Body of pancreas (tissue), 4 donors: ENCODE data around the gene E2F1. TPM values are rescaled to one million over a fixed set of nuclear protein-coding genes. Genes with fewer than 3 reads are reported as not detected.

ENCODE experiments used
- ATAC-seq: fragments of 150-250 bp; one replicate; pipeline ENCODE4 v1.9.1; 2016
- DNase-seq, 4 donors: peaks; one replicate each; pipeline ENCODE4 v3.0.0-alpha.2; 2019
- H3K27ac ChIP-seq, 4 donors: fragments of 200-600 bp; sonication (generic); 1 replicate in 3 of 4; 2 replicates in 1 of 4; pipeline versions ENCODE4 v1.5.1 to v1.6.1; 2016 to 2019; ENCODE audit warnings: mild to moderate bottlenecking in 1 of 4, mixed read lengths in 1 of 4, moderate library complexity in 1 of 4
- H3K27me3 ChIP-seq, 2 donors: fragments of 200-600 bp; sonication (generic); one replicate each; pipeline ENCODE4 v1.6.0; 2016; ENCODE audit warnings: mild to moderate bottlenecking in 1 of 2
- H3K36me3 ChIP-seq, 2 donors: fragments of 200-600 bp; sonication (generic); replicated peaks in 1 of 2; 2 replicates each; pipeline ENCODE4 v1.5.1; 2016; ENCODE audit warnings: low read depth in 2 of 2; ENCODE audit not compliant: insufficient read depth in 1 of 2
- H3K4me1 ChIP-seq: fragments of 200-600 bp; sonication (generic); one replicate; pipeline ENCODE4 v1.6.0; 2016
- H3K4me3 ChIP-seq, 2 donors: fragments of 200-600 bp; sonication (generic); 1 replicate in 1 of 2; 2 replicates in 1 of 2; pipeline ENCODE4 v1.5.1; 2016 to 2019
- H3K9me3 ChIP-seq, 3 donors: fragments of 200-600 bp; sonication (generic); 1 replicate in 2 of 3; 2 replicates in 1 of 3; pipeline ENCODE4 v1.5.1; 2016
- POLR2A ChIP-seq, 3 donors: fragments of 450-650 bp; IDR thresholded peaks; one replicate each; pipeline ENCODE4 v1.6.1; 2016; ENCODE audit warnings: antibody characterized with exemption in 3 of 3, mild to moderate bottlenecking in 2 of 3
- WGBS, 2 donors: methylation state at CpG; one replicate each; pipeline ENCODE4 v1.1.5; 2017; 5-methylcytosine and 5-hydroxymethylcytosine counted together
- intact Hi-C: fragments of 100-400 bp; cut with DNase I; formaldehyde crosslinking; loops from one replicate; pipeline ENCODE4 v1.15.1; 2023
- total RNA-seq, 2 donors: library from RNA; depleted of rRNA; stranded (reverse); fragments of >200 nt; gene quantifications; one replicate each; pipeline ENCODE4 v1.1.0, GENCODE V29; 2016
- TF ChIP-seq, protein P1 (sequence below), 7 experiments: fragments of 450-650 bp in 4 of 7; fragments of 200-600 bp in 3 of 7; sonication (generic) in 3 of 7; IDR thresholded peaks; one replicate each; pipeline ENCODE4 v1.5.1; 2016 to 2019; ENCODE audit warnings: antibody characterized with exemption in 7 of 7

Gene E2F1
- total RNA-seq, 2 donors from 2014 or later, result 0.66 TPM; not detected in 1

DNA sequence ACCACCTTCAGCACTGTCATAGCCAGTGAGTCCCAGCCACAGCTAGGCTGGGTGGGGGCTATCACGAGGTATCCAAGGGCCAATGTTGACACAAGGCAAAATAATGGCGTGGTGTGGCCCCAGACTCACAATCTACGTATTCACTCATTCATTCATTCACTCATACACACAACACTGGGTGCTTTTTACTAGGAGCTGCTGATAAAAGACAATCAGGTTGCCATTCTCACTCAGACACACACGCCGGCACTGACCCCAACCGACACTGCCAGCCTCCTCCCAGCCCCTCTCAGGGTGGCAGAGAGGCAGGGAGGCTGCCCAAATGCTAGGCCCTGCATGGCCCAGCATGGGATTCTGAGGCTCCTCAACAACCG is 25.5 kb downstream of the E2F1 start:
- Histone ChIP-seq H3K27me3 (no peaks in the 10 kb centered on the region), H3K9me3 (no peaks in the 10 kb centered on the region), H3K4me1 (peaks cover 20% of the 10 kb centered on the region), H3K27ac (no peak overlapping the region), H3K4me3 (no peak overlapping the region), H3K36me3 (no peaks in the 10 kb centered on the region)
- no peak for DNase-seq
- WGBS, 2 donors, result 81 to 84% methylated on average over 7 of the region's 7 CpGs
- no peak for ATAC-seq
- intact Hi-C loops, result no loop called here
- TF ChIP-seq POLR2A (IDR thresholded peaks at IDR 0.05), result no peak
- TF ChIP-seq, protein P1, sequence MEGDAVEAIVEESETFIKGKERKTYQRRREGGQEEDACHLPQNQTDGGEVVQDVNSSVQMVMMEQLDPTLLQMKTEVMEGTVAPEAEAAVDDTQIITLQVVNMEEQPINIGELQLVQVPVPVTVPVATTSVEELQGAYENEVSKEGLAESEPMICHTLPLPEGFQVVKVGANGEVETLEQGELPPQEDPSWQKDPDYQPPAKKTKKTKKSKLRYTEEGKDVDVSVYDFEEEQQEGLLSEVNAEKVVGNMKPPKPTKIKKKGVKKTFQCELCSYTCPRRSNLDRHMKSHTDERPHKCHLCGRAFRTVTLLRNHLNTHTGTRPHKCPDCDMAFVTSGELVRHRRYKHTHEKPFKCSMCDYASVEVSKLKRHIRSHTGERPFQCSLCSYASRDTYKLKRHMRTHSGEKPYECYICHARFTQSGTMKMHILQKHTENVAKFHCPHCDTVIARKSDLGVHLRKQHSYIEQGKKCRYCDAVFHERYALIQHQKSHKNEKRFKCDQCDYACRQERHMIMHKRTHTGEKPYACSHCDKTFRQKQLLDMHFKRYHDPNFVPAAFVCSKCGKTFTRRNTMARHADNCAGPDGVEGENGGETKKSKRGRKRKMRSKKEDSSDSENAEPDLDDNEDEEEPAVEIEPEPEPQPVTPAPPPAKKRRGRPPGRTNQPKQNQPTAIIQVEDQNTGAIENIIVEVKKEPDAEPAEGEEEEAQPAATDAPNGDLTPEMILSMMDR (IDR thresholded peaks at IDR 0.05), result no peak

DNA sequence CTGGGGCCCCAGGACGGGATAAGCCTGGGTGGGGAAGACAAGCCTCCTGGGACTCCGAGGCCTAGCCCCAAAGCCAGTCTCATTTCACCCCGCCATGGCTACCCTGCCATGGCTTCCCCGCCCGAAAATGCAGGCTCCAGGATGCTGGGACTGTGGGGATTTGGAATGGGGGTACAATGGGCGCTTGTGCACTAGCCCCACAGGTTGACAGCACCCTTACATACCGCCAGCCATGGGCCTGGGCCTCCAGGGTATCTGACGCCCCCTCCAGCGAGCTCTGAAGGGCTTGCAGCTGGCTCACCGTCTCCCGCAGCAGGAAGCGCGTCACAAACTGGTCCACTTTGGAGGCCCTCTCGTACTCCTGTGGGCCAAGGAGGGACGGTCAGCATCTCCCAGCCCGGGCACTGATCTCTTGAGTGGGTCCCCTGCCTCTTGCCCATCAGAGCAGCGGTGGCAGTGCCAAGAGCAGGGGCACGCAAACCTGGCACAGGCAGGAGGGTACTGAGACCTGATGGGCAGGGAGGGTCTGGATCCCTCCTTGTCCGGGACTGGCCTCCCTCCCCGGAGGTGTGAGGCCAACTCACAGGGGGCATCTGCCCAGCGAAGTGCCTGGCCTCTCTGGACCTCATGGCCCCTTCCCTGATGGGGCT is 26.0 kb downstream of the E2F1 start:
- Histone ChIP-seq H3K4me3 (no peak overlapping the region), H3K36me3 (no peaks in the 10 kb centered on the region), H3K27me3 (no peaks in the 10 kb centered on the region), H3K27ac (no peak overlapping the region), H3K4me1 (peaks cover 21% of the 10 kb centered on the region), H3K9me3 (no peaks in the 10 kb centered on the region)
- intact Hi-C loops, result no loop called here
- WGBS, 2 donors, result 93 to 94% methylated on average over 9 to 16 of the region's 21 CpGs
- DNase-seq, result no peak
- TF ChIP-seq POLR2A (IDR thresholded peaks at IDR 0.05), result no peak
- TF ChIP-seq, protein P1 (IDR thresholded peaks at IDR 0.05), result no peak
- no peak for ATAC-seq

- ATAC-seq (no peak), DNase-seq (no peak)
- intact Hi-C loops, result loop anchor here (10.0 kb wide), 1 partner anchor 205 kb away; no protein-coding TSS in a partner anchor
- no peaks in the 10 kb centered on the region for H3K36me3 ChIP-seq
- H3K27me3 ChIP-seq, result no peaks in the 10 kb centered on the region
- no peak for TF ChIP-seq POLR2A (IDR thresholded peaks at IDR 0.05)
- TF ChIP-seq, protein P1 (IDR thresholded peaks at IDR 0.05), result no peak
- no peak overlapping the region for H3K27ac ChIP-seq
- H3K4me1 ChIP-seq, result peaks cover 26% of the 10 kb centered on the region
- 96% methylated on average over 5 to 23 of the region's 32 CpGs for WGBS, 2 donors
- H3K4me3 ChIP-seq, result no peak overlapping the region
- H3K9me3 ChIP-seq, result no peaks in the 10 kb centered on the region
These were observed 26.7 kb downstream of the E2F1 start for GRCh38 chr20:33659341-33660034.

GRCh38 chr20:33658929-33659328 is 27.3 kb downstream of the E2F1 start:
- H3K27ac ChIP-seq, result no peak overlapping the region
- no peak overlapping the region for H3K4me3 ChIP-seq
- H3K4me1 ChIP-seq, result peaks cover 26% of the 10 kb centered on the region
- no peaks in the 10 kb centered on the region for H3K9me3 ChIP-seq
- DNase-seq (no peak), ATAC-seq (no peak)
- no peaks in the 10 kb centered on the region for H3K27me3 ChIP-seq
- WGBS, 2 donors, result 93 to 99% methylated on average over 4 of the region's 4 CpGs
- no peak for TF ChIP-seq POLR2A (IDR thresholded peaks at IDR 0.05)
- TF ChIP-seq, protein P1 (IDR thresholded peaks at IDR 0.05), result no peak
- intact Hi-C loops, result loop anchor here (10.0 kb wide), 1 partner anchor 204 kb away; no protein-coding TSS in a partner anchor
- H3K36me3 ChIP-seq, result no peaks in the 10 kb centered on the region
